ENCODE results near the gene NUDT6.

DNA sequence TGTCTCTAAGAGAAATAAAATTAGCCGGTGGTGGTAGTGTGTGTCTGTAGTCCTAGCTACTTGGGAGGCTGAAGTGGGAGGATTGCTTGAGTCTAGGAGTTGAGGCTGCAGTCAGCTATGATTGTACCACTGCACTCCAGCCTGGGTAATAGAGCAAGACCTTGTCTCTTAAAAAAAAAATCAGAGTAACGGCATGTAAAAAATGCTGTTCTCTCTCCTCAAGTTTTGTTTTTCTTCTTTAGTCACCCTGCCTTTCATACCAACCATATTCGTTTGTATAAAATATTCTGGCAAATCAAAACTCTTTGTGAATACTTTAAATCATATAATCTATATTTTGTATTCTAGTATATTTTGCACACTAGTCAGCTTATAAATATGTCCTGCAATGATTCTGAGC is 44.8 kb upstream of the NUDT6 start:
- TF ChIP-seq, protein P1, sequence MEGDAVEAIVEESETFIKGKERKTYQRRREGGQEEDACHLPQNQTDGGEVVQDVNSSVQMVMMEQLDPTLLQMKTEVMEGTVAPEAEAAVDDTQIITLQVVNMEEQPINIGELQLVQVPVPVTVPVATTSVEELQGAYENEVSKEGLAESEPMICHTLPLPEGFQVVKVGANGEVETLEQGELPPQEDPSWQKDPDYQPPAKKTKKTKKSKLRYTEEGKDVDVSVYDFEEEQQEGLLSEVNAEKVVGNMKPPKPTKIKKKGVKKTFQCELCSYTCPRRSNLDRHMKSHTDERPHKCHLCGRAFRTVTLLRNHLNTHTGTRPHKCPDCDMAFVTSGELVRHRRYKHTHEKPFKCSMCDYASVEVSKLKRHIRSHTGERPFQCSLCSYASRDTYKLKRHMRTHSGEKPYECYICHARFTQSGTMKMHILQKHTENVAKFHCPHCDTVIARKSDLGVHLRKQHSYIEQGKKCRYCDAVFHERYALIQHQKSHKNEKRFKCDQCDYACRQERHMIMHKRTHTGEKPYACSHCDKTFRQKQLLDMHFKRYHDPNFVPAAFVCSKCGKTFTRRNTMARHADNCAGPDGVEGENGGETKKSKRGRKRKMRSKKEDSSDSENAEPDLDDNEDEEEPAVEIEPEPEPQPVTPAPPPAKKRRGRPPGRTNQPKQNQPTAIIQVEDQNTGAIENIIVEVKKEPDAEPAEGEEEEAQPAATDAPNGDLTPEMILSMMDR (IDR thresholded peaks at IDR 0.05), result no peak
- no peak for TF ChIP-seq POLR2A (IDR thresholded peaks at IDR 0.05)

All from lower leg skin (tissue), 3 donors.